ENCODE measurements around the gene STON2. TPM values are rescaled to one million over a fixed set of nuclear protein-coding genes. Genes with fewer than 3 reads are reported as not detected.

STON2 gene
- total RNA-seq, 1 experiment from 2014 or later, result 8.6 TPM

GRCh38 chr14:81298122-81298521 is 102.0 kb downstream of the STON2 start:
- Histone ChIP-seq H3K9me3 (ENCODE audit: low read depth, low read length, poor library complexity, severe bottlenecking) (no peaks in the 10 kb centered on the region), H3K27me3 (replicated peaks; ENCODE audit: insufficient read depth, low read depth, low read length, poor library complexity) (no peaks in the 10 kb centered on the region), H3K4me3 (ENCODE audit: low read depth, low read length, poor library complexity, severe bottlenecking) (no peak overlapping the region), H3K36me3 (ENCODE audit: insufficient read depth, low read length, poor library complexity, severe bottlenecking) (no peaks in the 10 kb centered on the region), H3K27ac (ENCODE audit: low read depth, low read length, poor library complexity, severe bottlenecking) (no peak overlapping the region), H3K4me1 (ENCODE audit: insufficient read depth, low read length, poor library complexity, severe bottlenecking) (no peaks in the 10 kb centered on the region)
- no peak for DNase-seq (ENCODE audit: low spot score)
- TF ChIP-seq EZH2 (IDR thresholded peaks at IDR 0.05; ENCODE audit: borderline replicate concordance, low read depth, low read length, poor library complexity, severe bottlenecking), result no peak
- no peak for TF ChIP-seq CTCF (conservative IDR thresholded peaks at IDR 0.05; ENCODE audit: low read depth, low read length)
- ChIA-PET POLR2A (ENCODE audit: low non-redundant PET) (no interaction called here), CTCF (no interaction called here)
- intact Hi-C loops (cut with micrococcal nuclease; ENCODE audit: unreplicated experiment), result no loop called here
- no TSS peak for BruUV-seq (replicated peaks)

GRCh38 chr14:81295958-81296923 is 103.9 kb downstream of the STON2 start:
- DNase-seq (ENCODE audit: low spot score), result no peak
- Histone ChIP-seq H3K4me1 (ENCODE audit: insufficient read depth, low read length, poor library complexity, severe bottlenecking) (no peaks in the 10 kb centered on the region), H3K4me3 (ENCODE audit: low read depth, low read length, poor library complexity, severe bottlenecking) (no peak overlapping the region), H3K27me3 (replicated peaks; ENCODE audit: insufficient read depth, low read depth, low read length, poor library complexity) (no peaks in the 10 kb centered on the region), H3K27ac (ENCODE audit: low read depth, low read length, poor library complexity, severe bottlenecking) (no peak overlapping the region), H3K36me3 (ENCODE audit: insufficient read depth, low read length, poor library complexity, severe bottlenecking) (no peaks in the 10 kb centered on the region), H3K9me3 (ENCODE audit: low read depth, low read length, poor library complexity, severe bottlenecking) (no peaks in the 10 kb centered on the region)
- TF ChIP-seq EZH2 (IDR thresholded peaks at IDR 0.05; ENCODE audit: borderline replicate concordance, low read depth, low read length, poor library complexity, severe bottlenecking) (no peak), CTCF (conservative IDR thresholded peaks at IDR 0.05; ENCODE audit: low read depth, low read length) (no peak)
- POLR2A ChIA-PET (ENCODE audit: low non-redundant PET), result no interaction called here
- CTCF ChIA-PET, result no interaction called here
- intact Hi-C loops (cut with micrococcal nuclease; ENCODE audit: unreplicated experiment), result no loop called here
- no TSS peak for BruUV-seq (replicated peaks)

- TF ChIP-seq CTCF (conservative IDR thresholded peaks at IDR 0.05; ENCODE audit: low read depth, low read length), result no peak
- no peak for TF ChIP-seq EZH2 (IDR thresholded peaks at IDR 0.05; ENCODE audit: borderline replicate concordance, low read depth, low read length, poor library complexity, severe bottlenecking)
- POLR2A ChIA-PET (ENCODE audit: low non-redundant PET), result no interaction called here
- no peak for DNase-seq (ENCODE audit: low spot score)
- CTCF ChIA-PET, result no interaction called here
- intact Hi-C loops (cut with micrococcal nuclease; ENCODE audit: unreplicated experiment), result no loop called here
- Histone ChIP-seq H3K9me3 (ENCODE audit: low read depth, low read length, poor library complexity, severe bottlenecking) (no peaks in the 10 kb centered on the region), H3K27me3 (replicated peaks; ENCODE audit: insufficient read depth, low read depth, low read length, poor library complexity) (no peaks in the 10 kb centered on the region), H3K4me1 (ENCODE audit: insufficient read depth, low read length, poor library complexity, severe bottlenecking) (no peaks in the 10 kb centered on the region), H3K4me3 (ENCODE audit: low read depth, low read length, poor library complexity, severe bottlenecking) (no peak overlapping the region), H3K27ac (ENCODE audit: low read depth, low read length, poor library complexity, severe bottlenecking) (no peak overlapping the region), H3K36me3 (ENCODE audit: insufficient read depth, low read length, poor library complexity, severe bottlenecking) (no peaks in the 10 kb centered on the region)
- BruUV-seq (replicated peaks), result no TSS peak
Observed at GRCh38 chr14:81289516-81289915, 110.6 kb downstream of the STON2 start.

All from A673 (cell line).